Tibial artery (tissue), 4 donors: Measurements from ENCODE around the gene MRTFB.
A peak's percentile ranks its signal among the peaks of the same experiment; 100 is the strongest.
"Not testable (repeated sequence)": the region's sequence is repeated elsewhere in the genome, so short reads cannot be mapped to it uniquely, and the experiment has no call there.

Experiments used
- DNase-seq, 2 donors: peaks; one replicate each; pipeline ENCODE4 v3.0.0-alpha.2; 2019
- H3K27ac ChIP-seq, 2 donors: fragments of 200-600 bp; sonication (generic) in 1 of 2; 1 replicate in 1 of 2; 2 replicates in 1 of 2; pipeline ENCODE4 v1.5.1; 2018 to 2019; ENCODE audit warnings: mild to moderate bottlenecking in 1 of 2
- H3K27me3 ChIP-seq, 2 donors: fragments of 200-600 bp; sonication (generic) in 1 of 2; one replicate each; pipeline versions ENCODE4 v1.5.1 to v1.6.0; 2016 to 2019
- H3K36me3 ChIP-seq, 3 donors: fragments of 200-600 bp; sonication (generic) in 2 of 3; one replicate each; pipeline ENCODE4 v1.5.1; 2016 to 2019; ENCODE audit warnings: mild to moderate bottlenecking in 2 of 3
- H3K4me1 ChIP-seq, 4 donors: fragments of 200-600 bp; sonication (generic) in 2 of 4; 1 replicate in 3 of 4; 2 replicates in 1 of 4; pipeline ENCODE4 v1.5.1; 2016 to 2019
- H3K4me3 ChIP-seq, 2 donors: fragments of 200-600 bp; sonication (generic) in 1 of 2; 1 replicate in 1 of 2; 2 replicates in 1 of 2; pipeline ENCODE4 v1.5.1; 2018 to 2019; ENCODE audit warnings: mild to moderate bottlenecking in 2 of 2
- H3K9me3 ChIP-seq, 3 donors: fragments of 200-600 bp; sonication (generic) in 1 of 3; one replicate each; pipeline ENCODE4 v1.5.1; 2016 to 2019
- CTCF ChIP-seq, 2 experiments: fragments of 200-600 bp in 1 of 2; fragments of 450-650 bp in 1 of 2; IDR thresholded peaks; one replicate each; pipeline ENCODE4 v1.5.1; 2017 to 2019; ENCODE audit warnings: antibody characterized with exemption in 2 of 2, mild to moderate bottlenecking in 1 of 2, moderate library complexity in 1 of 2
- intact Hi-C: fragments of 100-400 bp; cut with DNase I; formaldehyde crosslinking; loops from one replicate; pipeline ENCODE4 v1.15.0; 2023; ENCODE audit warnings: low total_unique reads

The MRTFB gene

GRCh38 chr16:14182999-14183398 is 111.9 kb downstream of the MRTFB start:
- Histone ChIP-seq H3K36me3 (no peaks in the 10 kb centered on the region), H3K4me3 (no peak overlapping the region), H3K9me3 (no peaks in the 10 kb centered on the region), H3K4me1 (peaks cover 0 to 35% (median 16%) of the 10 kb centered on the region in 4 donors), H3K27ac (no peak overlapping the region), H3K27me3 (no peaks in the 10 kb centered on the region)
- no peak for DNase-seq
- no peak for TF ChIP-seq CTCF (IDR thresholded peaks at IDR 0.05)
- intact Hi-C loops: loop anchor here (10.0 kb wide), 1 partner anchor 108 kb away; the partner anchor contains the start of gene MRTFB

GRCh38 chr16:14183962-14184361 is 112.8 kb downstream of the MRTFB start:
- H3K27ac ChIP-seq, DNase-seq, H3K9me3 ChIP-seq, H3K36me3 ChIP-seq, H3K4me3 ChIP-seq, H3K27me3 ChIP-seq: not testable (repeated sequence)
- intact Hi-C loops: loop anchor here (10.0 kb wide), 1 partner anchor 109 kb away; the partner anchor contains the start of gene MRTFB
- H3K4me1 ChIP-seq: peaks cover 0 to 35% (median 16%) of the 10 kb centered on the region in 4 donors

GRCh38 chr16:14186007-14186794 is 115.1 kb downstream of the MRTFB start:
- Histone ChIP-seq H3K9me3 (no peaks in the 10 kb centered on the region), H3K36me3 (no peaks in the 10 kb centered on the region), H3K27ac (peak overlapping the region; percentile 75 to 84), H3K4me1 (peaks cover 0 to 36% (median 16%) of the 10 kb centered on the region in 4 donors), H3K27me3 (no peaks in the 10 kb centered on the region), H3K4me3 (peak overlapping the region; percentile 56 to 59)
- DNase-seq: peak; percentile 32 to 70
- peak; percentile 66 to 68 for TF ChIP-seq CTCF (IDR thresholded peaks at IDR 0.05)
- intact Hi-C loops: loop anchor here (10.0 kb wide), 1 partner anchor 111 kb away; the partner anchor contains the start of gene MRTFB

GRCh38 chr16:14186795-14187221 is 115.7 kb downstream of the MRTFB start:
- intact Hi-C loops: loop anchor here (10.0 kb wide), 1 partner anchor 112 kb away; the partner anchor contains the start of gene MRTFB

GRCh38 chr16:14187517-14188338 is 116.6 kb downstream of the MRTFB start:
- H3K27ac ChIP-seq: peak overlapping the region; percentile 75 to 84
- intact Hi-C loops: loop anchor here (10.0 kb wide), 1 partner anchor 113 kb away; the partner anchor contains the start of gene MRTFB
- H3K4me3 ChIP-seq: peak overlapping the region; percentile 56 to 59

More at GRCh38 chr16:14186795-14187221, 115.7 kb downstream of the MRTFB start:
- peak overlapping the region; percentile 75 to 84 for H3K27ac ChIP-seq
- peak overlapping the region; percentile 56 to 59 for H3K4me3 ChIP-seq
- TF ChIP-seq CTCF (IDR thresholded peaks at IDR 0.05): no peak
- no peaks in the 10 kb centered on the region for H3K27me3 ChIP-seq
- H3K4me1 ChIP-seq: peaks cover 0 to 37% (median 14%) of the 10 kb centered on the region in 4 donors
- DNase-seq: no peak
- no peaks in the 10 kb centered on the region for H3K9me3 ChIP-seq
- no peaks in the 10 kb centered on the region for H3K36me3 ChIP-seq

More at GRCh38 chr16:14187517-14188338, 116.6 kb downstream of the MRTFB start:
- H3K4me1 ChIP-seq: peaks cover 0 to 41% (median 17%) of the 10 kb centered on the region in 4 donors
- H3K9me3 ChIP-seq: no peaks in the 10 kb centered on the region
- DNase-seq: no peak
- H3K27me3 ChIP-seq: no peaks in the 10 kb centered on the region
- TF ChIP-seq CTCF (IDR thresholded peaks at IDR 0.05): no peak
- no peaks in the 10 kb centered on the region for H3K36me3 ChIP-seq
